Cardiac fibroblast (primary cell): ENCODE data around the gene TJP3.

ENCODE experiments used
- DNase-seq, 2 donors: peaks; one replicate each; pipeline versions ENCODE4 v3.0.0 to v3.0.0-alpha.2; 2010; ENCODE audit warnings: low read depth in 2 of 2
- H3K4me3 ChIP-seq, 2 donors: replicated peaks in 1 of 2; 1 replicate in 1 of 2; 2 replicates in 1 of 2; pipeline ENCODE4 v1.5.1; 2011; ENCODE audit warnings: low read depth in 2 of 2, low read length in 2 of 2, mild to moderate bottlenecking in 2 of 2, moderate library complexity in 1 of 2
- TF ChIP-seq, protein P1 (sequence below): IDR thresholded peaks from one replicate; pipeline ENCODE4 v1.5.1; 2011; ENCODE audit warnings: low read depth, mild to moderate bottlenecking, low read length, inconsistent platforms

Gene TJP3

DNA sequence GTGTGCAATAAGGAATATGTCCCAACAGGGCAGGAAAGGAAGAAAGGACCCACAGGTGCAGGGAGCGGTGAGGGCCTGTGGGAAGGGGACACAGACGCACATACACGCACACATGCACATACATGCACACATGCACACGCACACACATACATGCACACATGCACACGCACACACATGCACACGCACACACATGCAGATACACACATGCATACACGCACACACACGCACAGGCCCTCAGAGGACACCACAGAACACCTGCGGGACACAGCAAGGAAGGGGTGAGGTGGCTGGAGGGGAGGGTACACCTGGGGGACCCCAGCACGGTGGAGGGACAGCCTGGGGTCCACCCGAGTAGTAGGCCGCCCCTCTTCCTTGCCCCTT is 20.8 kb upstream of the TJP3 start:
- no peak for DNase-seq
- TF ChIP-seq, protein P1, sequence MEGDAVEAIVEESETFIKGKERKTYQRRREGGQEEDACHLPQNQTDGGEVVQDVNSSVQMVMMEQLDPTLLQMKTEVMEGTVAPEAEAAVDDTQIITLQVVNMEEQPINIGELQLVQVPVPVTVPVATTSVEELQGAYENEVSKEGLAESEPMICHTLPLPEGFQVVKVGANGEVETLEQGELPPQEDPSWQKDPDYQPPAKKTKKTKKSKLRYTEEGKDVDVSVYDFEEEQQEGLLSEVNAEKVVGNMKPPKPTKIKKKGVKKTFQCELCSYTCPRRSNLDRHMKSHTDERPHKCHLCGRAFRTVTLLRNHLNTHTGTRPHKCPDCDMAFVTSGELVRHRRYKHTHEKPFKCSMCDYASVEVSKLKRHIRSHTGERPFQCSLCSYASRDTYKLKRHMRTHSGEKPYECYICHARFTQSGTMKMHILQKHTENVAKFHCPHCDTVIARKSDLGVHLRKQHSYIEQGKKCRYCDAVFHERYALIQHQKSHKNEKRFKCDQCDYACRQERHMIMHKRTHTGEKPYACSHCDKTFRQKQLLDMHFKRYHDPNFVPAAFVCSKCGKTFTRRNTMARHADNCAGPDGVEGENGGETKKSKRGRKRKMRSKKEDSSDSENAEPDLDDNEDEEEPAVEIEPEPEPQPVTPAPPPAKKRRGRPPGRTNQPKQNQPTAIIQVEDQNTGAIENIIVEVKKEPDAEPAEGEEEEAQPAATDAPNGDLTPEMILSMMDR, result no peak
- H3K4me3 ChIP-seq, result no peak overlapping the region

DNA sequence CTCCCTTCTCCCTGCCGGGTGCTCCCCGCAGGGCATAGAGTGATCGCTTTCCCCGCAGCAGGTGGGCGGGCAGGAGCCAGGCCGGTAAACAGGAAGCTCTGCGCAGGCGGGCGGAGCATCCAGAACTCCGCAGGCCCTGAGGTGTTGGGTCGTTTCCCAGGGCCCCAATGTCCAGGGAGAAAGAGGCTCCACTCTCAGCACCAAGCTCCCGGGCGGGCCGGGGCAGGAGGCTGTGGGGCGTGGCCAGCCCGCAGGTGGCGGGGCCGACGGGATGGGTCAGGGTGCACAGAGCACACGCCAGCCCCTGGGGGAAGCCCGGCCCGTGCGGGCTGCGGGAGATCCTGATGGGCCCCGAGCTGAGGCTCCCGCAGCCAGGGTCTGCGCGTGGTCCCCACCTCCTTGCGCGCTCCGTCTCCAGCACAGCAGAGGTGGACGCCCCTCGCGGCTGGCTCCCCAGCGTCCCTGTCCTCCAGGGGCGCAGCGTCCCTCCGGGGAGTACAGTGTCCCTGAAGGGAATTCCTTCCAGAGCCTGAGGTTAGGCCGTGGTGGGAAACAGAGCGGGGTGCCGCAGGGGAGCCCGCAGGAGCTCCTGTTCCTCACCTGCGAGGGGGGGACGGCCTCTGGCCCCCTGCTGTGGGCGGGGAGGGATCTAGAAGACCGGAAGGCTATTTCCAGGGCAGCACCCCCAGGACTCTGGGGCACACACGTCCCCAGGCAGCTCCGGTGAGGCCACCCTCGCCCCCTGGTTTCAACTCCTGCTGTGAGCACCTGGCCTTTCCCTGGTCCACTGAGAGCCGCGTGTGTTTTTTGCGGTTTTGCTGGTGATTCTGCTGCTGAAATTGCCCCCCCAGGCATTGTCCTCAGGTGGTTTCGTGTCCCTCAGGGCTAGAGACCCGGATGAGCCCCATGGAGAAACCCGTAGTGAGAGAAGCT is 20.1 kb upstream of the TJP3 start:
- no peak for DNase-seq
- TF ChIP-seq, protein P1, result no peak
- H3K4me3 ChIP-seq, result no peak overlapping the region

DNA sequence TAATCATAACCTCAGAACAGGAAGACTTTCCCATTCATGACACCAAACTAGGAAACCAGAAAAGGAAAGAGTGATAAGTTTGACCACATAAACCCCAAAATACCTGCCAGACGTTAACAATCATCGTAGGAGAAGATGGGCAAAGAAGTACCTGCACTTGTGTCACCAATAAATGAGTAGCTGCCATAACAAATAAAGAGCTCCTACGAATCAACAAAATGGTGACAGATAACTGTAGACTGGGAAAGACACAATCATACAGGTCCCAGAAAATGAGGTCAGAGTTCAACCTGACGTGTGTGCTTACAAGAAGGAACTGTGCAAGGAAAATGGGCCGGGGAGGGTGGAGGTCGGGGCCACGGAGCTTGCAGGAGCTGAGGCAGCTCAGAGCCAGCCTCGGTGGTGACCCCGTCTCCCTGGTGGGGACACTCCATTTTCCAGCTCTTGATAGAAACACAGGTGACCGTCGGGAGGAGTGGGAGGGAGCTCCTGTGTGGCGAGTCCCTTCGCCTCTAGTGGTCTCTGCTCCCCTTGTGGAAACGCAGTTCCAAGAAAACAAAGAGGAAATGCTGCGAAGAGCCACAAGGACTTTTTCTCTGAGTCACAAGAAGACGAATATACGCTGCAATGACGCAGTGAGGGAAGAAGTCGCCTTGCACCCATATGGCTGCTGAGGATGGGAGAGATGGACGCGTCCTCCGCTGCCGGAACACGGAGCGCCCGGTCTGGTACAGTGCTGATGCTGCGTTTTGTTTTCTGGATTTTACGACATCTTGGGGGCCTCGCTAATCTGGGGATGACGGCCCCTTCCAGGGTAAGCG is 17.4 kb upstream of the TJP3 start:
- no peak for DNase-seq
- H3K4me3 ChIP-seq, result no peak overlapping the region
- TF ChIP-seq, protein P1, result no peak

DNA sequence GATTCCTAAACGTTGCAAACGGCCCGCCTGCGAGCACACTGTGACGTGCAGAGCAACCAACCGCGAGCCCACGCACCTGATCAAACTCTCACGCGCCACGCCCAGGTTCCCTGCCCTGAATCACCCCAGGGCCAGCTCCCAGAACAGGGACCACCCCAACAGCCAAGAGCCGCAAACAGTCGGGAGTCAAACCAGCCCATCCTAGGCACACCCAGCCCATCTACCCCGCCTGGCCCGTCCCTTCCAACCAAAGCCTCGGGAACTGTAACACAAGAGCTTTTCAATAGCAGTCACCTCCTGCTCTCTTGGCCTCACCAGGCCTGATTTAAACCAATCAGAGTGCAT is 16.8 kb upstream of the TJP3 start:
- no peak for DNase-seq
- TF ChIP-seq, protein P1, result no peak
- H3K4me3 ChIP-seq, result no peak overlapping the region

DNA sequence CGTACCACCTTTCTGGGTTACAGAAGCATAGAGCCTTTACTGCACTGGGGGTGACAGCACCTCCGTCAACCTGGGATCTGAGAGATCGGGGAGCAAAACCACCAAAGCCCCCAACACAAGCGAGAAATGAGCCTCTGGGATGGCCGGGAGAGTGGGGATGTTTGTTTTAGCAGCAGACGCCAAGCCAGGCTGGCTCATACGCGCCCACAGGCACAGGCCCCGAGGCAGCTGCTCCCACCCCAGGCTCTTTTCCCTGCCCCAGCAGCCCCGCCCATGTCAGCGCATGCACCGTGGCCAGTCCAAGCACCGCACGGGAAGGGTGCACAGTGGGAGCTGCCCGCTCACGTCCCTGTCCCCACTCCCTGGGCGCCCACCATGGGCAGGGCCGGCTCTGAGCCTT is 16.5 kb upstream of the TJP3 start:
- DNase-seq, result no peak
- H3K4me3 ChIP-seq, result no peak overlapping the region
- TF ChIP-seq, protein P1, result no peak

DNA sequence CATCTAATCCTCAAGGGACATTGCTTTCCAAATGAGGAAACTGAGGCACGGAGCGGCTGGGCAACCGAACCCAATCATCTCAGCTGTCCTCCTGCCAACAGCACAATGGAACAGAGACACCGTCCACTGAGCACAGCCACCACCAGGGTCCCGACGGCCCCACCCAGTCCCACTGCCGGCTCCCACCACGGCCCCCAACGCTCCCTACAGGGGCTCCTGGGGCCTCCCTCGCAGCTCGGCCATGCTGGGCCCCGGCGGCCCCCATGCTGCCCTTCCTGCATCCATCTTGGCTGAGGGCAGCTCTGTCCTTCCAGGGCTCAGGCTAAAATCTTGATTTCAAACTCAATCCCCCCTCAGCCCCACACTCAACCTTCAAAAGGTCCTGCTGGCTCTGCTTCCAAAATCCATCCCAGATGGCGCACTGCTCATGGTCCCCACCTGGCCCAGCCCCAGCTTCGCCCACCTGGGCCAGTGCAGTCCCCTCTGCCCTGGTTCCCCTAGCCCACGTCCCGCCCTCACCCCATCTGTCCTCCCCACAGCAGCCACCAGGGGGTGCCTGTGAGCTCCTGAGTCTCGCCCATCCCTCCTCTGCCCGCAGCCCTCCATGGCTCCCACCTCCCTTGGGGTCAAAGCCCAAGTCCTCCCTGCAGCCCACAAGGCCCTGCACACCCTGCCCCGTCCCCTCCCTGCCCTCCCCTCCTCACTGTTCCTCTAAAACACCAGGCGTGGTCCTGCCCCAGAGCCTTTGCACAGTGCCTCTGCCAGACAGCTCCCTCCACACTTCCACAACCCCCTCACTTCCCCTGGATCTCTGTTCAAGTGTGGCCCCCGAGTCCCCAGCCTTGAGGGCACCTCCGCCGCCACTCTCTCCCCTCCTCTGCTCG is 15.8 kb upstream of the TJP3 start:
- no peak for DNase-seq
- TF ChIP-seq, protein P1, result peak; percentile 70
- no peak overlapping the region for H3K4me3 ChIP-seq
